ENCODE data around the gene OSBP2. TPM values are rescaled to one million over a fixed set of nuclear protein-coding genes. Genes with fewer than 3 reads are reported as not detected.
A peak's percentile ranks its signal among the peaks of the same experiment; 100 is the strongest.

Gene OSBP2
- total RNA-seq, 2 experiments from 2014 or later = 1.2 to 1.6 TPM

DNA sequence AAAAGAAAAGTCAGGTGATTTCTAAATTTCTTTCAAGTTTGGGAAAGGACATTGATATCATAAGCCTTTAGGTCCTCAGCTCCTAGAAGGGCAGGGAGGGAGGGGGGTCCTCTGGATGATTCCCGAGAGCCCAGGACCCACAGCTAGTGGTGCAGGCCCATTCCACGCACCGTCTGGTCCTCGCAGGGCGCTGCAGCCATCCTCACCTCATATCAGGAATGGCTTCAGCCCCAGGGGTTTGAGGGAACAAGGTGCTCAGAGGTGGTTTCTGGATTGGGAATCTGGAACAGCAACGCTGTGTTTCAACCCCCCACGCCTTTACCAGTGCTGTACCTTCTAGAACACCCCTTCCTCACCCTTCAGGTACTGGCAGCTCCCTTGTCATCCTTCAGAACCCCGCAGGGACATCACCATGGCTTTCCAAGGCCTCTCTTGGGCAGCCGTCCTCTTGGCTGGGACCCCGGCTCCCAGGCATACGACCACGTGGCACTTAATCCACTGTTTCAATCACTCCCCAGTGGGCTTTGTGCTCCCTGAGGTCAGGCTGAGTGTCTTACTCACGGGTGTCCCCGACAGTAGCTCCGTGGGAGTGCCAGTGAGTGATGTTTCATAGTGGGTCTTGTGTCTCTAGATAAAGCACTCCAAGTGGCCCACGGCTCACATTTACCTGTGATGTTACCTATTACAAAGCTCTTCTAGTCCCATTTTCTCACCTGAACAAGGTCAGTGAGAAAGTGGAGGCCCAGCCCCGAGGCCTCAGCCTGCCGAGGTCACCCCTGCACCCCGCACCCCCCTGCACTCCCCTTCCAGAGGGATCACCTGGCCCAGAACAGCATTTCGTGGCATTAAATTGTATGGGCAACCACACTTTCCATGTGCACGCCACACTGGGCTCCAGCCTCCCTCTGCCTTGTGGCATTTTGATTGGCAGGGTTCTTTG lies 180.0 kb downstream of the OSBP2 start:
- ATAC-seq (ENCODE audit: poor library complexity) (no peak), DNase-seq (peak in 1 of 14 experiments; percentile 3)
- H3K4me3 ChIP-seq (ENCODE audit: low read length) = no peak overlapping the region
- no peaks in the 10 kb centered on the region for H3K9me3 ChIP-seq (ENCODE audit: control insufficient read depth in 1 of 2, insufficient read depth in 1 of 2, low read length in 2 of 2)
- Mint-ChIP-seq H3K4me1 (ENCODE audit: low read depth) (no peaks in the 10 kb centered on the region), H3K27me3 (no peaks in the 10 kb centered on the region), H3K9me3 (no peaks in the 10 kb centered on the region), H3K36me3 (ENCODE audit: low read depth) (no peaks in the 10 kb centered on the region), H3K27ac (no peak overlapping the region), H3K4me3 (no peak overlapping the region)
- intact Hi-C loops (cut with DNase I, micrococcal nuclease) = no loop called here
- ChIA-PET POLR2A (no interaction called here), CTCF (no interaction called here)
- no peaks in the 10 kb centered on the region for H3K36me3 ChIP-seq (ENCODE audit: insufficient read depth, low read length)
- H3K4me1 ChIP-seq (ENCODE audit: insufficient read depth, low read length) = no peaks in the 10 kb centered on the region
- H3K27ac ChIP-seq (ENCODE audit: low read depth in 1 of 2, low read length in 2 of 2) = no peak overlapping the region
- TF ChIP-seq, protein P1, sequence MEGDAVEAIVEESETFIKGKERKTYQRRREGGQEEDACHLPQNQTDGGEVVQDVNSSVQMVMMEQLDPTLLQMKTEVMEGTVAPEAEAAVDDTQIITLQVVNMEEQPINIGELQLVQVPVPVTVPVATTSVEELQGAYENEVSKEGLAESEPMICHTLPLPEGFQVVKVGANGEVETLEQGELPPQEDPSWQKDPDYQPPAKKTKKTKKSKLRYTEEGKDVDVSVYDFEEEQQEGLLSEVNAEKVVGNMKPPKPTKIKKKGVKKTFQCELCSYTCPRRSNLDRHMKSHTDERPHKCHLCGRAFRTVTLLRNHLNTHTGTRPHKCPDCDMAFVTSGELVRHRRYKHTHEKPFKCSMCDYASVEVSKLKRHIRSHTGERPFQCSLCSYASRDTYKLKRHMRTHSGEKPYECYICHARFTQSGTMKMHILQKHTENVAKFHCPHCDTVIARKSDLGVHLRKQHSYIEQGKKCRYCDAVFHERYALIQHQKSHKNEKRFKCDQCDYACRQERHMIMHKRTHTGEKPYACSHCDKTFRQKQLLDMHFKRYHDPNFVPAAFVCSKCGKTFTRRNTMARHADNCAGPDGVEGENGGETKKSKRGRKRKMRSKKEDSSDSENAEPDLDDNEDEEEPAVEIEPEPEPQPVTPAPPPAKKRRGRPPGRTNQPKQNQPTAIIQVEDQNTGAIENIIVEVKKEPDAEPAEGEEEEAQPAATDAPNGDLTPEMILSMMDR (IDR thresholded peaks at IDR 0.05) = no peak
- no peaks in the 10 kb centered on the region for H3K27me3 ChIP-seq (ENCODE audit: control insufficient read depth in 1 of 2, insufficient read depth in 2 of 2, low read length in 2 of 2)

DNA sequence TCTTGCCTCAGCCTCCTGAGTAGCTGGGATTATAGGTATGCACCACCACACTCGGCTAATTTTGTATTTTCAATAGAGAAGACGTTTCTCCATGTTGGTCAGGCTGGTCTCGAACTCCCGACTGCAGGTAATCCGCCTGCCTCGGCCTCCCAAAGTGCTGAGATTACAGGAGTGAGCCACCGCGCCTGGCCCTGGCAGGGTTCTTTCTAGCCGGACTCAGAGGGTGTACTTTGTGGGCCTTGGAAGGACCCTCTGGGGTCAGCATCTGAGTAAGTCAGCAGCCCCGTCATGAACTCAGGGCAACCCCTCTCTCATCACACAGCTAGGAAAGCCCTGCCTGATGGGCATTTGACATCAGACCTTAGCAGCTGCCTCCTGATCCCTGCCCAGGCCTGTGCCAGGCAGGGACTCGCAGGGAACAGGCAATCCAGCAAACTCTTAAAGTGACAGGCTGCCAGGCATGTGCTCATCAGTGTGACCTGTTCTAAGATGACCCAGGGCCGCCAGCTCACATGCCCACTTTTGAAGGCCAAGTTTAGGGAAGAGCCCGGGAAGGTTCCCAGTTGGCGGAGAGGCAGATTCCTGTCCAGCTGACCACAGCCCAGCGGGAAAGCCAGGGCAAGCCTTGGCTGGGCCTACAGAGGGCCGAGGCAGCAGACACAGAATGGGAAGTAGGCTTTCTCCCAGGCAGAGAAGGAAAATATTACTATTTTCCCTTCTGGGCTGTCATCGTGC lies 181.0 kb downstream of the OSBP2 start:
- peak in 1 of 14 experiments; percentile 2 for DNase-seq
- H3K4me1 Mint-ChIP-seq (ENCODE audit: low read depth) = no peaks in the 10 kb centered on the region
- TF ChIP-seq, protein P1 (IDR thresholded peaks at IDR 0.05) = no peak
- no peak for ATAC-seq (ENCODE audit: poor library complexity)
- H3K27me3 ChIP-seq (ENCODE audit: control insufficient read depth in 1 of 2, insufficient read depth in 2 of 2, low read length in 2 of 2) = no peaks in the 10 kb centered on the region
- no peaks in the 10 kb centered on the region for H3K36me3 Mint-ChIP-seq (ENCODE audit: low read depth)
- POLR2A ChIA-PET = no interaction called here
- no peak overlapping the region for H3K4me3 ChIP-seq (ENCODE audit: low read length)
- no peak overlapping the region for H3K4me3 Mint-ChIP-seq
- H3K4me1 ChIP-seq (ENCODE audit: insufficient read depth, low read length) = no peaks in the 10 kb centered on the region
- H3K27me3 Mint-ChIP-seq = no peaks in the 10 kb centered on the region
- H3K36me3 ChIP-seq (ENCODE audit: insufficient read depth, low read length) = no peaks in the 10 kb centered on the region
- H3K27ac Mint-ChIP-seq = no peak overlapping the region
- no peak overlapping the region for H3K27ac ChIP-seq (ENCODE audit: low read depth in 1 of 2, low read length in 2 of 2)
- no peaks in the 10 kb centered on the region for H3K9me3 Mint-ChIP-seq
- intact Hi-C loops (cut with DNase I, micrococcal nuclease) = no loop called here
- CTCF ChIA-PET = no interaction called here
- H3K9me3 ChIP-seq (ENCODE audit: control insufficient read depth in 1 of 2, insufficient read depth in 1 of 2, low read length in 2 of 2) = no peaks in the 10 kb centered on the region

DNA sequence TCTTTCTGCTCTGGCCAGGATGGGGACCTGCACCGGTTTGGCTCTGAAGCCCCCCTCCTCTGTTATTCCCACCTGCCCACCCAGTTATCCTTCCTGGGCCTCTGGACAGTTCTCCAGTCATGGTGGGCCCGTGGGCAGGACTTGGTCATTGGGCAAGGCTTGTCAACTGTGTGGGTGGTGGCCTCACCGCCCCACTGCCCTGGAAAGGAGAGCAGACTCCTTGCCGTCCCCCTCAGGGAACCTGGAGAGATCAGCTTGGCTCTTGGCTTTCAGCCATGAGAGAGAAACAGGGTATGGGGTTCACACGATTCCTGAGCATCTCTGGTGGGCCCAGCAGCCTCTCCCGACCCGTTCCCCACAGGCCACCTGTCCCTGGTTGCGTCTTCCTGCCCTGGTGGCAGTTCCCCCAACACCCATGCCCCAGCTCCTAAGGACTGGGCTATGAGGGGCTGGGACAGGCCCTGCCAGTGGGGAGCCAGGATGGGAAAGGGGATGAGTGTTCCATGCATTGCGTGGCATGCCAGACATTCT lies 181.6 kb downstream of the OSBP2 start:
- POLR2A ChIA-PET = no interaction called here
- TF ChIP-seq, protein P1 (IDR thresholded peaks at IDR 0.05) = no peak
- Histone ChIP-seq H3K4me3 (ENCODE audit: low read length) (no peak overlapping the region), H3K4me1 (ENCODE audit: insufficient read depth, low read length) (no peaks in the 10 kb centered on the region), H3K27me3 (ENCODE audit: control insufficient read depth in 1 of 2, insufficient read depth in 2 of 2, low read length in 2 of 2) (no peaks in the 10 kb centered on the region), H3K9me3 (ENCODE audit: control insufficient read depth in 1 of 2, insufficient read depth in 1 of 2, low read length in 2 of 2) (no peaks in the 10 kb centered on the region), H3K36me3 (ENCODE audit: insufficient read depth, low read length) (no peaks in the 10 kb centered on the region), H3K27ac (ENCODE audit: low read depth in 1 of 2, low read length in 2 of 2) (no peak overlapping the region)
- DNase-seq (peak in 1 of 14 experiments; percentile 3), ATAC-seq (ENCODE audit: poor library complexity) (no peak)
- Mint-ChIP-seq H3K27me3 (no peaks in the 10 kb centered on the region), H3K4me1 (ENCODE audit: low read depth) (no peaks in the 10 kb centered on the region), H3K9me3 (no peaks in the 10 kb centered on the region), H3K4me3 (no peak overlapping the region), H3K36me3 (ENCODE audit: low read depth) (no peaks in the 10 kb centered on the region), H3K27ac (no peak overlapping the region)
- CTCF ChIA-PET = no interaction called here
- intact Hi-C loops (cut with DNase I, micrococcal nuclease) = no loop called here
